ENCODE measurements around the gene S100PBP. TPM values are rescaled to one million over a fixed set of nuclear protein-coding genes. Genes with fewer than 3 reads are reported as not detected.

The S100PBP gene
- total and polyA plus RNA-seq, 2 of the 13 experiments (the other 11 are each of a cell fraction or from before 2014, with no cell fraction given): 20.4 to 26.1 TPM

DNA sequence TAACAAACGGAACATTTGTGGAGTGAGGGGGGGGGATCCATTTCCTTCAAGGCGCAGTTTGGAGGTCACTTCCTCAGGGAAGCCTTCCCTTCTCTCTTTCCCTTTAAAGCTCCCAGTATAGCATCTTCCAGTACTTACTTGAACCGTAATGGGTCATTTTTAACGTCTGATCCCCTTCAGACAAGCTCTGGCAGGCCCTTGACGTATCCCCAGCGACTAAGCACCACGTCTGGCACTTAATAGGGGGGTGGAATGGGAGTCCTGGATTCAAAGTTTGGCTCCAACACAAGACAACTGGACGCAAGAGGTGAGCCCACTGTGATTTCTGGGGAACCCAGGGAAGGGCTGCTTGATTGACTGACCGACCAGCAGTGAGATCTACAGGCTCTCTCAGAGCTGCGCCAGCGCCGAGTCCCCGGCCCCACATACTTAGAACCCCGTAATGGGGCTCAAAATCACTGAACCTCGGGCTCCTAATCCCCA is 736 bp upstream of the S100PBP start (continued):
- TF ChIP-seq ZNF710 (CRISPR knock-in tag; IDR thresholded peaks at IDR 0.05; ENCODE audit: borderline replicate concordance): 0 out of 2 replicates have a peak, but pooled peaks have one; percentile 7
- TF ChIP-seq, protein P1, sequence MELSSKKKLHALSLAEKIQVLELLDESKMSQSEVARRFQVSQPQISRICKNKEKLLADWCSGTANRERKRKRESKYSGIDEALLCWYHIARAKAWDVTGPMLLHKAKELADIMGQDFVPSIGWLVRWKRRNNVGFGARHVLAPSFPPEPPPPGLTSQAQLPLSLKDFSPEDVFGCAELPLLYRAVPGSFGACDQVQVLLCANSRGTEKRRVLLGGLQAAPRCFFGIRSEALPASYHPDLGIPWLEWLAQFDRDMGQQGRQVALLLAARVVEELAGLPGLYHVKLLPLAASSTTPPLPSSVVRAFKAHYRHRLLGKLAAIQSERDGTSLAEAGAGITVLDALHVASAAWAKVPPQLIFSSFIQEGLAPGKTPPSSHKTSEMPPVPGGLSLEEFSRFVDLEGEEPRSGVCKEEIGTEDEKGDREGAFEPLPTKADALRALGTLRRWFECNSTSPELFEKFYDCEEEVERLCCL (CRISPR knock-in tag; IDR thresholded peaks at IDR 0.05; ENCODE audit: borderline replicate concordance): 0 out of 2 replicates have a peak, but pooled peaks have one; percentile 4
- TF ChIP-seq ZNF737 (CRISPR knock-in tag; IDR thresholded peaks at IDR 0.05; ENCODE audit: borderline replicate concordance): 0 out of 2 replicates have a peak, but pooled peaks have one; percentile 60
- TF ChIP-seq ELF3 (CRISPR knock-in tag; IDR thresholded peaks at IDR 0.05): 0 out of 2 replicates have a peak, but pooled peaks have one; percentile 19
- TF ChIP-seq ZFP91 (CRISPR knock-in tag; IDR thresholded peaks at IDR 0.05; ENCODE audit: borderline replicate concordance): no peak
- no peak for TF ChIP-seq ZFP82 (CRISPR knock-in tag; IDR thresholded peaks at IDR 0.05; ENCODE audit: borderline replicate concordance)
- peak; percentile 61; the same call in 1 of the 2 replicates for TF ChIP-seq ZNF296 (CRISPR knock-in tag; conservative IDR thresholded peaks at IDR 0.05)
- TF ChIP-seq ZNF12 (CRISPR knock-in tag; IDR thresholded peaks at IDR 0.05): no peak
- no peak for TF ChIP-seq PHF8 (CRISPR knock-in tag; IDR thresholded peaks at IDR 0.05)
- no peak for TF ChIP-seq STAT5B (CRISPR knock-in tag; IDR thresholded peaks at IDR 0.05)
- peak; percentile 9; the same call in 1 of the 2 replicates for TF ChIP-seq GZF1 (CRISPR knock-in tag; IDR thresholded peaks at IDR 0.05)
- TF ChIP-seq ZBTB1 (CRISPR knock-in tag; IDR thresholded peaks at IDR 0.05; ENCODE audit: borderline replicate concordance): no peak
- no peak for TF ChIP-seq ZNF552 (CRISPR knock-in tag; IDR thresholded peaks at IDR 0.05; ENCODE audit: borderline replicate concordance)
- TF ChIP-seq, protein P2, sequence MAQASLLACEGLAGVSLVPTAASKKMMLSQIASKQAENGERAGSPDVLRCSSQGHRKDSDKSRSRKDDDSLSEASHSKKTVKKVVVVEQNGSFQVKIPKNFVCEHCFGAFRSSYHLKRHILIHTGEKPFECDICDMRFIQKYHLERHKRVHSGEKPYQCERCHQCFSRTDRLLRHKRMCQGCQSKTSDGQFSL (CRISPR knock-in tag; IDR thresholded peaks at IDR 0.05): 0 out of 2 replicates have a peak, but pooled peaks have one; percentile 20
- TF ChIP-seq MXD3 (CRISPR knock-in tag; IDR thresholded peaks at IDR 0.05): no peak
- 0 out of 2 replicates have a peak, but pooled peaks have one; percentile 45 for TF ChIP-seq PHF21A (CRISPR knock-in tag; IDR thresholded peaks at IDR 0.05)
- no peak for TF ChIP-seq THAP7 (CRISPR knock-in tag; IDR thresholded peaks at IDR 0.05)
